RPMI7951 (cell line): ENCODE results near the gene CX3CR1. TPM values are rescaled to one million over a fixed set of nuclear protein-coding genes. Genes with fewer than 3 reads are reported as not detected.
A peak's percentile ranks its signal among the peaks of the same experiment; 100 is the strongest.

Source experiments
- DNase-seq: peaks from one replicate; pipeline ENCODE4 v3.0.0-alpha.2; 2012; ENCODE audit warnings: low read depth
- total RNA-seq: library from RNA; depleted of rRNA; stranded (reverse); fragments of >200 nt; shearing (Covaris generic); gene quantifications from 2 replicates; pipeline ENCODE4 v1.2.3, GENCODE V29; 2014

CX3CR1 gene
- total RNA-seq, 1 experiment from 2014 or later, result under 0.01 TPM

- DNase-seq, result peak; percentile 55
Measured at GRCh38 chr3:39291903-39292329, 12.1 kb upstream of the CX3CR1 start.

- DNase-seq, result peak; percentile 18
Measured at GRCh38 chr3:39290255-39290654, 10.4 kb upstream of the CX3CR1 start.

GRCh38 chr3:39289107-39289506, 9.3 kb upstream of the CX3CR1 start:
- no peak for DNase-seq

GRCh38 chr3:39288300-39288808, 8.5 kb upstream of the CX3CR1 start:
- DNase-seq, result peak; percentile 74

GRCh38 chr3:39287216-39288164, 7.7 kb upstream of the CX3CR1 start:
- DNase-seq, result no peak

- no peak for DNase-seq
Measured at GRCh38 chr3:39286771-39287170, 6.9 kb upstream of the CX3CR1 start.

GRCh38 chr3:39285332-39285731, 5.5 kb upstream of the CX3CR1 start:
- DNase-seq, result no peak

- no peak for DNase-seq
Measured at GRCh38 chr3:39284457-39284881, 4.6 kb upstream of the CX3CR1 start.

- no peak for DNase-seq
Measured at GRCh38 chr3:39282057-39282456, 2.2 kb upstream of the CX3CR1 start.

GRCh38 chr3:39281533-39281932, 1.7 kb upstream of the CX3CR1 start:
- DNase-seq, result no peak

- DNase-seq, result no peak
Measured at GRCh38 chr3:39280571-39280970, 735 bp upstream of the CX3CR1 start.

GRCh38 chr3:39278616-39278935, 1.3 kb downstream of the CX3CR1 start:
- no peak for DNase-seq

GRCh38 chr3:39277893-39278615, 1.8 kb downstream of the CX3CR1 start:
- no peak for DNase-seq

- DNase-seq, result no peak
Measured at GRCh38 chr3:39276746-39277145, 3.1 kb downstream of the CX3CR1 start.

- DNase-seq, result no peak
Measured at GRCh38 chr3:39275963-39276593, 3.8 kb downstream of the CX3CR1 start.

- DNase-seq, result no peak
Measured at GRCh38 chr3:39275052-39275451, 4.8 kb downstream of the CX3CR1 start.

- no peak for DNase-seq
Measured at GRCh38 chr3:39273119-39273518, 6.7 kb downstream of the CX3CR1 start.

GRCh38 chr3:39272191-39272590, 7.6 kb downstream of the CX3CR1 start:
- no peak for DNase-seq

- DNase-seq, result no peak
Measured at GRCh38 chr3:39271363-39271914, 8.4 kb downstream of the CX3CR1 start.

- DNase-seq, result no peak
Measured at GRCh38 chr3:39269528-39269927, 10.3 kb downstream of the CX3CR1 start.

GRCh38 chr3:39268549-39268900, 11.3 kb downstream of the CX3CR1 start:
- DNase-seq, result no peak
